Choroid plexus epithelial cell (primary cell): ENCODE measurements around the gene RSRC1.

Experiments
- DNase-seq: peaks from one replicate; pipeline ENCODE4 v3.0.0-alpha.2; 2010; ENCODE audit warnings: low read depth
- H3K4me3 ChIP-seq: 2 replicates; pipeline ENCODE4 v1.5.1; 2011; ENCODE audit warnings: low read depth, mild to moderate bottlenecking, control low read depth, low read length, moderate library complexity
- TF ChIP-seq, protein P1 (sequence below): conservative IDR thresholded peaks from 2 replicates; pipeline ENCODE4 v1.5.1; 2011; ENCODE audit warnings: low read depth, mild to moderate bottlenecking, control low read depth, inconsistent platforms, low read length, moderate library complexity

The RSRC1 gene

GRCh38 chr3:158312560-158313141 lies 202.8 kb downstream of the RSRC1 start:
- no peak overlapping the region for H3K4me3 ChIP-seq
- TF ChIP-seq, protein P1, sequence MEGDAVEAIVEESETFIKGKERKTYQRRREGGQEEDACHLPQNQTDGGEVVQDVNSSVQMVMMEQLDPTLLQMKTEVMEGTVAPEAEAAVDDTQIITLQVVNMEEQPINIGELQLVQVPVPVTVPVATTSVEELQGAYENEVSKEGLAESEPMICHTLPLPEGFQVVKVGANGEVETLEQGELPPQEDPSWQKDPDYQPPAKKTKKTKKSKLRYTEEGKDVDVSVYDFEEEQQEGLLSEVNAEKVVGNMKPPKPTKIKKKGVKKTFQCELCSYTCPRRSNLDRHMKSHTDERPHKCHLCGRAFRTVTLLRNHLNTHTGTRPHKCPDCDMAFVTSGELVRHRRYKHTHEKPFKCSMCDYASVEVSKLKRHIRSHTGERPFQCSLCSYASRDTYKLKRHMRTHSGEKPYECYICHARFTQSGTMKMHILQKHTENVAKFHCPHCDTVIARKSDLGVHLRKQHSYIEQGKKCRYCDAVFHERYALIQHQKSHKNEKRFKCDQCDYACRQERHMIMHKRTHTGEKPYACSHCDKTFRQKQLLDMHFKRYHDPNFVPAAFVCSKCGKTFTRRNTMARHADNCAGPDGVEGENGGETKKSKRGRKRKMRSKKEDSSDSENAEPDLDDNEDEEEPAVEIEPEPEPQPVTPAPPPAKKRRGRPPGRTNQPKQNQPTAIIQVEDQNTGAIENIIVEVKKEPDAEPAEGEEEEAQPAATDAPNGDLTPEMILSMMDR, result no peak
- DNase-seq, result no peak

- TF ChIP-seq, protein P1, result peak; percentile 55
- peak; percentile 76 for DNase-seq
- H3K4me3 ChIP-seq, result no peak overlapping the region
These were observed 203.5 kb downstream of the RSRC1 start for GRCh38 chr3:158313338-158313927.

GRCh38 chr3:158314426-158315357 lies 204.8 kb downstream of the RSRC1 start:
- TF ChIP-seq, protein P1, result no peak
- H3K4me3 ChIP-seq, result no peak overlapping the region
- DNase-seq, result no peak

DNA sequence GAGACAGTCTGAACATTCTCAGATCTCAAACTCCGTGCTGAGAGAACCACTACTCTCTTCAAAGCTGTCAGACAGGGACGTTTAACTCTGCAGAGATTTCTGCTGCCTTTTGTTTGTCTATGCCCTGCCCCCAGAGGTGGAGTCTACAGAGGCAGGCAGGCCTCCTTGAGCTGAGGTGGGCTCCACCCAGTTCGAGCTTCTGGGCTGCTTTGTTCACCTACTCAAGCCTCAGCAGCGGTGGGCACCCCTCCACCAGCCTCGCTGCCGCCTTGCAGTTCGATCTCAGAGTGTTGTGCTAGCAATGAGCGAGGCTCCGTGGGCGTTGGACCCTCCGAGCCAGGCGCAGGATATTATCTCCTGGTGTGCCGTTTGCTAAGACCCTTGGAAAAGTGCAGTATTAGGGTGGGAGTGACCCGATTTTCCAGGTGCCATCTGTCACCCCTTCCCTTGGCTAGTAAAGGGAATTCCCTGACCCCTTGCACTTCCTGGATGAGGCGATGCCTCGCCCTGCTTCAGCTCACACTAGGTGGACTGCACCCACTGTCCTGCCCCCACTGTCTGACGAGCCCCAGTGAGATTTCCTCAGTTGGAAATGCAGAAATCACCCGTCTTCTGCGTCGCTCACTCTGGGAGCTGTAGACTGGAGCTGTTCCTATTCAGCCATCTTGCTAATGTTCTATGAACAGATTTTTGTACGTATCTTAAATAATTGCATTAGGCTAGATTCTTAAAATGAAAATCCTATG lies 220.0 kb downstream of the RSRC1 start:
- H3K4me3 ChIP-seq, result peak overlapping the region; percentile 57
- DNase-seq, result peak; percentile 11

GRCh38 chr3:158330870-158331269 lies 221.0 kb downstream of the RSRC1 start:
- no peak overlapping the region for H3K4me3 ChIP-seq
- TF ChIP-seq, protein P1, result no peak
- DNase-seq, result peak; percentile 65

- TF ChIP-seq, protein P1, result no peak
- no peak for DNase-seq
- H3K4me3 ChIP-seq, result no peak overlapping the region
These were observed 223.8 kb downstream of the RSRC1 start for GRCh38 chr3:158333736-158334135.

- no peak overlapping the region for H3K4me3 ChIP-seq
- TF ChIP-seq, protein P1, result no peak
- DNase-seq, result no peak
These were observed 227.2 kb downstream of the RSRC1 start for GRCh38 chr3:158337110-158337509.
